Liver (tissue), 9 donors: ENCODE results near the gene CYTL1. TPM values are rescaled to one million over a fixed set of nuclear protein-coding genes. Genes with fewer than 3 reads are reported as not detected.

Source experiments
- DNase-seq: peaks from one replicate; pipeline ENCODE4 v3.0.0-alpha.2; 2017; ENCODE audit warnings: low spot score
- H3K27ac ChIP-seq, 2 donors: one replicate each; pipeline ENCODE4 v1.7.0; 2013; ENCODE audit warnings: inconsistent platforms in 2 of 2, low read length in 2 of 2, control low read depth in 1 of 2, low read depth in 1 of 2, mild to moderate bottlenecking in 1 of 2
- H3K27me3 ChIP-seq, 4 donors: one replicate each; pipeline versions ENCODE4 v1.6.1 to v1.7.0; 2013; ENCODE audit warnings: low read length in 3 of 4, inconsistent platforms in 1 of 4, mild to moderate bottlenecking in 1 of 4, moderate library complexity in 1 of 4; ENCODE audit not compliant: control insufficient read depth in 4 of 4, insufficient read depth in 4 of 4
- H3K36me3 ChIP-seq, 4 donors: one replicate each; pipeline versions ENCODE4 v1.6.1 to v1.7.0; 2013; ENCODE audit warnings: low read length in 3 of 4, mild to moderate bottlenecking in 3 of 4, low read depth in 1 of 4, moderate library complexity in 1 of 4; ENCODE audit not compliant: control insufficient read depth in 4 of 4, insufficient read depth in 3 of 4
- H3K4me1 ChIP-seq, 4 donors: one replicate each; pipeline versions ENCODE4 v1.6.1 to v1.7.0; 2013; ENCODE audit warnings: low read length in 3 of 4, mild to moderate bottlenecking in 3 of 4, moderate library complexity in 1 of 4; ENCODE audit not compliant: control insufficient read depth in 4 of 4, insufficient read depth in 4 of 4
- H3K4me3 ChIP-seq, 3 donors: one replicate each; pipeline versions ENCODE4 v1.6.1 to v1.7.0; 2013; ENCODE audit warnings: low read length in 3 of 3, control low read depth in 1 of 3, low read depth in 1 of 3, mild to moderate bottlenecking in 1 of 3
- H3K9ac ChIP-seq, 2 donors: one replicate each; pipeline ENCODE4 v1.7.0; 2013; ENCODE audit warnings: low read length in 2 of 2, mild to moderate bottlenecking in 2 of 2, moderate library complexity in 2 of 2, control low read depth in 1 of 2, low read depth in 1 of 2
- H3K9me3 ChIP-seq, 4 donors: one replicate each; pipeline versions ENCODE4 v1.6.1 to v1.7.0; 2013; ENCODE audit warnings: low read length in 3 of 4; ENCODE audit not compliant: control insufficient read depth in 4 of 4
- CTCF ChIP-seq: fragments of 150-350 bp; IDR thresholded peaks from 2 replicates; pipeline ENCODE4 v1.5.1; 2017; ENCODE audit warnings: improper control_type of control experiment, low read depth, low read length; ENCODE audit not compliant: missing input control
- EGR1 ChIP-seq, 2 donors: IDR thresholded peaks; 2 replicates each; pipeline ENCODE4 v1.6.1; 2016 to 2018; ENCODE audit warnings: antibody characterized with exemption in 2 of 2, low read depth in 2 of 2
- FOXA1 ChIP-seq: IDR thresholded peaks from 2 replicates; pipeline ENCODE4 v1.6.1; 2016; ENCODE audit warnings: antibody characterized with exemption
- FOXA2 ChIP-seq: IDR thresholded peaks from 2 replicates; pipeline ENCODE4 v1.6.1; 2016; ENCODE audit warnings: antibody characterized with exemption
- GABPA ChIP-seq, 2 donors: IDR thresholded peaks in 1 of 2; conservative IDR thresholded peaks in 1 of 2; 2 replicates each; pipeline ENCODE4 v1.6.1; 2016; ENCODE audit warnings: antibody characterized with exemption in 2 of 2, mild to moderate bottlenecking in 1 of 2, moderate library complexity in 1 of 2
- HNF4A ChIP-seq, 2 donors: conservative IDR thresholded peaks; 2 replicates each; pipeline ENCODE4 v1.6.1; 2016; ENCODE audit warnings: antibody characterized with exemption in 2 of 2, mild to moderate bottlenecking in 2 of 2
- HNF4G ChIP-seq: IDR thresholded peaks from 2 replicates; pipeline ENCODE4 v1.6.1; 2016; ENCODE audit warnings: antibody characterized with exemption
- JUND ChIP-seq, 2 donors: IDR thresholded peaks; 2 replicates each; pipeline ENCODE4 v1.6.1; 2016; ENCODE audit warnings: antibody characterized with exemption in 2 of 2
- MAX ChIP-seq: IDR thresholded peaks from 2 replicates; pipeline ENCODE4 v1.6.1; 2016; ENCODE audit warnings: antibody characterized with exemption
- NR2F2 ChIP-seq: IDR thresholded peaks from 2 replicates; pipeline ENCODE4 v1.6.1; 2016; ENCODE audit warnings: antibody characterized with exemption
- RAD21 ChIP-seq, 2 donors: IDR thresholded peaks; 2 replicates each; pipeline ENCODE4 v1.6.1; 2016; ENCODE audit warnings: antibody characterized with exemption in 2 of 2, mild to moderate bottlenecking in 2 of 2
- REST ChIP-seq: IDR thresholded peaks from 2 replicates; pipeline ENCODE4 v1.6.1; 2016; ENCODE audit warnings: antibody characterized with exemption, mild to moderate bottlenecking
- RXRA ChIP-seq, 2 donors: IDR thresholded peaks; 2 replicates each; pipeline ENCODE4 v1.6.1; 2017 to 2018; ENCODE audit warnings: antibody characterized with exemption in 2 of 2, mild to moderate bottlenecking in 1 of 2
- SP1 ChIP-seq: IDR thresholded peaks from 2 replicates; pipeline ENCODE4 v1.6.1; 2018; ENCODE audit warnings: antibody characterized with exemption, mild to moderate bottlenecking
- TAF1 ChIP-seq: conservative IDR thresholded peaks from 2 replicates; pipeline ENCODE4 v1.6.1; 2016; ENCODE audit warnings: antibody characterized with exemption, mild to moderate bottlenecking
- YY1 ChIP-seq: IDR thresholded peaks from 2 replicates; pipeline ENCODE4 v1.6.1; 2016; ENCODE audit warnings: antibody characterized with exemption, mild to moderate bottlenecking
- ZBTB33 ChIP-seq: IDR thresholded peaks from 2 replicates; pipeline ENCODE4 v1.6.1; 2016; ENCODE audit warnings: antibody characterized with exemption
- WGBS: extraction: QIAGEN DNeasy Blood & Tissue Kit; methylation state at CpG from one replicate; pipeline ENCODE4 v1.1.7; 2013; 5-methylcytosine and 5-hydroxymethylcytosine counted together
- polyA plus RNA-seq, 2 donors: library from polyadenylated mRNA; stranded (reverse) in 1 of 2; unstranded in 1 of 2; fragments of 200-250 nt in 1 of 2; fragments of >200 nt in 1 of 2; fragmentation: Nextera tagmentation in 1 of 2; extraction: Ambion mirVana in 1 of 2; gene quantifications; one replicate each; pipeline versions ENCODE4 v1.2.1 to v1.2.3, GENCODE V29; 2013 to 2015
- total RNA-seq, 2 donors: library from RNA; depleted of rRNA; stranded (reverse); fragments of >200 nt; gene quantifications; one replicate each; pipeline ENCODE4 v1.2.3, GENCODE V29; 2014
- TF ChIP-seq, protein P1 (sequence below): IDR thresholded peaks from 2 replicates; pipeline ENCODE4 v1.6.1; 2016; ENCODE audit warnings: antibody characterized with exemption
- donor health status: healthy.
- donor health status: healthy.
- donor health status: healthy.
- donor health status: healthy.
- donor health status: healthy.

CYTL1 gene
- total and polyA plus RNA-seq, 4 donors, result 0.13 to 4.6 TPM; not detected in 2

DNA sequence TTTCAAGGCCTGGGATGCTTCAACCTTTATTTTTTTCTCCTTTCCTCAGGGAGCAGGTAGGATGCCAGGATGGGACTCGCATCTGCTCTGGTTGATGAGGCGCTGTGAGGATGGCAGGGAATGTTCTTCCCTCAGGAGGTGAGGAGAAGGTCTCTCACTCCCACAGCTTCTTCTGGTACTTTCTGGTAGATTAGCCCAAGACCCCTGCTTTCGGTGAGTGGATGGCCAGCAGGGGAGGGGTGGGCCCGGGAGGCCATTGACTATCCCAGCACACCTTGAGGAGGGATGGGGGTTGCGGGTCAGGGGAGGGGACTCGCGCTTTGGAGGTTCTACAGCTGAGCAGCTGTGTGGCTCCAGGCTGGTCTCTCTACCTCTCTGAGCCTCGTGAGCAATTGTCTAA lies 14.8 kb downstream of the CYTL1 start:
- H3K4me3 ChIP-seq, result no peak overlapping the region
- no peaks in the 10 kb centered on the region for H3K4me1 ChIP-seq
- no peak overlapping the region for H3K9ac ChIP-seq
- H3K9me3 ChIP-seq, result no peaks in the 10 kb centered on the region
- H3K27me3 ChIP-seq, result peaks cover 0 to 10% (median 0%) of the 10 kb centered on the region in 4 donors
- no peak for DNase-seq
- TF ChIP-seq, protein P1, sequence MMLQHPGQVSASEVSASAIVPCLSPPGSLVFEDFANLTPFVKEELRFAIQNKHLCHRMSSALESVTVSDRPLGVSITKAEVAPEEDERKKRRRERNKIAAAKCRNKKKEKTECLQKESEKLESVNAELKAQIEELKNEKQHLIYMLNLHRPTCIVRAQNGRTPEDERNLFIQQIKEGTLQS, result no peak
- TF ChIP-seq ZBTB33 (no peak), SP1 (no peak), YY1 (no peak), CTCF (no peak), GABPA (IDR thresholded peaks at IDR 0.05 in 1 of 2, conservative IDR thresholded peaks at IDR 0.05 in 1 of 2) (no peak), JUND (IDR thresholded peaks at IDR 0.05) (no peak), RXRA (IDR thresholded peaks at IDR 0.05) (no peak), HNF4G (no peak), NR2F2 (no peak), EGR1 (IDR thresholded peaks at IDR 0.05; ENCODE audit: low read depth in 2 of 2) (no peak), TAF1 (no peak), RAD21 (IDR thresholded peaks at IDR 0.05) (no peak), MAX (no peak), FOXA1 (no peak), REST (no peak), FOXA2 (no peak), HNF4A (conservative IDR thresholded peaks at IDR 0.05) (no peak)
- WGBS, result 79% methylated on average over 8 of the region's 8 CpGs
- no peaks in the 10 kb centered on the region for H3K36me3 ChIP-seq
- no peak overlapping the region for H3K27ac ChIP-seq
